ENCODE results near the gene IMPDH1.

IMPDH1 gene

DNA sequence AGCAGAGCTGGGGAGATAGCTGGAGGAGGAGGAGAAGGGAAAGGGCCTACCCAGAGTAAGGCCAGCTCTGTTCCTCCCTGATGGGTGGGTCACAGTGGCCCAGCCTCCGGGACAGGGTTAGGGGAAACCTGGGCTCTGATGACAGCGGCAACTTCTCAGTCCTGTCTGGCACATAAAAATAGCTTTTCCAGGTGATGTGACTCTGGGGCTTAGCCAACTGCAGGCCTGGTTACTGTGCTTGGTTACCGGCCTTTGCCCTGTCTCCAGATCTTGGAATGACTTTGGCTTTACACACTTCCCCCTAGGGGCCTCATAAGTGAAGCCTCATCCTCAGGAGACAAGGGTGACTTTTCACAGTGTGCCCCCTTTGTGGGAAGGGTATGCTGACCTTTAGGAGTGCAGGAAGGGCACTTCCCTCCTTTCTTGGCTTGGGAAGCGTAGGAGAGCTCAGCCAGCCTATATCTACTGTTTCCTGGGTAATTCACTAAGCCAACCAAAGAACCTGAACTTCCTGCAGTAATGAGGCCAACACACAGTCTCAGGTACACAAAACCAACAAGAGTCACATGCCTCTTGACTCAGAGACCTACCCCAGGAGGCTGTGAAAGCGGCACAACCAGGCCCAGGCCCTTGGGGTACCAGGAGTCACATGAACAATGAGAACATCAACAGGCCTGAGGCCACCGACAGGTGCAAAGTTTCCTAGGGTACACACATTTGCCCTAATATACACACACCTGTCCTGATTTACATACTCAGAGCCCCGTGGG, 34.2 kb upstream of the IMPDH1 start:
- no peaks in the 10 kb centered on the region for H4K20me1 ChIP-seq (ENCODE audit: insufficient read depth, low read length)
- H3K9me3 ChIP-seq (replicated peaks; ENCODE audit: insufficient read depth, low read length), result no peaks in the 10 kb centered on the region
- peak overlapping the region; percentile 25; the same call in 1 of the 2 replicates for H3K27ac ChIP-seq (ENCODE audit: low read length)
- H3K36me3 ChIP-seq (replicated peaks; ENCODE audit: insufficient read depth, low read length), result no peaks in the 10 kb centered on the region
- no peaks in the 10 kb centered on the region for H3F3A ChIP-seq (ENCODE audit: insufficient read depth, low read length)
- no peaks in the 10 kb centered on the region for H3K79me2 ChIP-seq (ENCODE audit: low read length)
- H3K9ac ChIP-seq (ENCODE audit: low read length), result no peak overlapping the region
- no peaks in the 10 kb centered on the region for H3K9me2 ChIP-seq (replicated peaks; ENCODE audit: insufficient read depth, low read length)
- H3K4me3 ChIP-seq (ENCODE audit: low read length), result no peak overlapping the region
- no peaks in the 10 kb centered on the region for H3K27me3 ChIP-seq (replicated peaks; ENCODE audit: insufficient read depth, low read length)
- H2AFZ ChIP-seq (ENCODE audit: low read length), result peak overlapping the region; percentile 26
- peak; percentile 36 for DNase-seq
- no peak for TF ChIP-seq EZH2 (optimal IDR thresholded peaks at IDR 0.05; ENCODE audit: low read depth, low read length)
- TF ChIP-seq EZH2phosphoT487 (IDR thresholded peaks at IDR 0.05; ENCODE audit: low read length), result no peak
- TF ChIP-seq, protein P1, sequence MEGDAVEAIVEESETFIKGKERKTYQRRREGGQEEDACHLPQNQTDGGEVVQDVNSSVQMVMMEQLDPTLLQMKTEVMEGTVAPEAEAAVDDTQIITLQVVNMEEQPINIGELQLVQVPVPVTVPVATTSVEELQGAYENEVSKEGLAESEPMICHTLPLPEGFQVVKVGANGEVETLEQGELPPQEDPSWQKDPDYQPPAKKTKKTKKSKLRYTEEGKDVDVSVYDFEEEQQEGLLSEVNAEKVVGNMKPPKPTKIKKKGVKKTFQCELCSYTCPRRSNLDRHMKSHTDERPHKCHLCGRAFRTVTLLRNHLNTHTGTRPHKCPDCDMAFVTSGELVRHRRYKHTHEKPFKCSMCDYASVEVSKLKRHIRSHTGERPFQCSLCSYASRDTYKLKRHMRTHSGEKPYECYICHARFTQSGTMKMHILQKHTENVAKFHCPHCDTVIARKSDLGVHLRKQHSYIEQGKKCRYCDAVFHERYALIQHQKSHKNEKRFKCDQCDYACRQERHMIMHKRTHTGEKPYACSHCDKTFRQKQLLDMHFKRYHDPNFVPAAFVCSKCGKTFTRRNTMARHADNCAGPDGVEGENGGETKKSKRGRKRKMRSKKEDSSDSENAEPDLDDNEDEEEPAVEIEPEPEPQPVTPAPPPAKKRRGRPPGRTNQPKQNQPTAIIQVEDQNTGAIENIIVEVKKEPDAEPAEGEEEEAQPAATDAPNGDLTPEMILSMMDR (IDR thresholded peaks at IDR 0.05; ENCODE audit: low read length), result no peak
- H3K4me1 ChIP-seq (ENCODE audit: low read length), result peaks cover 12% of the 10 kb centered on the region
- H3K4me2 ChIP-seq (ENCODE audit: low read depth, low read length), result no peak overlapping the region

GRCh38 chr7:128442356-128442755, 32.6 kb upstream of the IMPDH1 start:
- no peak for DNase-seq
- H3K36me3 ChIP-seq (replicated peaks; ENCODE audit: insufficient read depth, low read length), result no peaks in the 10 kb centered on the region
- peaks cover 12% of the 10 kb centered on the region for H3K4me1 ChIP-seq (ENCODE audit: low read length)
- H3K4me3 ChIP-seq (ENCODE audit: low read length), result no peak overlapping the region
- no peak overlapping the region for H3K9ac ChIP-seq (ENCODE audit: low read length)
- H3K4me2 ChIP-seq (ENCODE audit: low read depth, low read length), result no peak overlapping the region
- H3K9me2 ChIP-seq (replicated peaks; ENCODE audit: insufficient read depth, low read length), result no peaks in the 10 kb centered on the region
- H3F3A ChIP-seq (ENCODE audit: insufficient read depth, low read length), result no peaks in the 10 kb centered on the region
- no peaks in the 10 kb centered on the region for H3K9me3 ChIP-seq (replicated peaks; ENCODE audit: insufficient read depth, low read length)
- no peak overlapping the region for H3K27ac ChIP-seq (ENCODE audit: low read length)
- no peaks in the 10 kb centered on the region for H4K20me1 ChIP-seq (ENCODE audit: insufficient read depth, low read length)
- H3K79me2 ChIP-seq (ENCODE audit: low read length), result no peaks in the 10 kb centered on the region
- TF ChIP-seq EZH2phosphoT487 (IDR thresholded peaks at IDR 0.05; ENCODE audit: low read length) (no peak), EZH2 (optimal IDR thresholded peaks at IDR 0.05; ENCODE audit: low read depth, low read length) (no peak)
- TF ChIP-seq, protein P1 (IDR thresholded peaks at IDR 0.05; ENCODE audit: low read length), result no peak
- H2AFZ ChIP-seq (ENCODE audit: low read length), result no peak overlapping the region
- H3K27me3 ChIP-seq (replicated peaks; ENCODE audit: insufficient read depth, low read length), result no peaks in the 10 kb centered on the region

DNA sequence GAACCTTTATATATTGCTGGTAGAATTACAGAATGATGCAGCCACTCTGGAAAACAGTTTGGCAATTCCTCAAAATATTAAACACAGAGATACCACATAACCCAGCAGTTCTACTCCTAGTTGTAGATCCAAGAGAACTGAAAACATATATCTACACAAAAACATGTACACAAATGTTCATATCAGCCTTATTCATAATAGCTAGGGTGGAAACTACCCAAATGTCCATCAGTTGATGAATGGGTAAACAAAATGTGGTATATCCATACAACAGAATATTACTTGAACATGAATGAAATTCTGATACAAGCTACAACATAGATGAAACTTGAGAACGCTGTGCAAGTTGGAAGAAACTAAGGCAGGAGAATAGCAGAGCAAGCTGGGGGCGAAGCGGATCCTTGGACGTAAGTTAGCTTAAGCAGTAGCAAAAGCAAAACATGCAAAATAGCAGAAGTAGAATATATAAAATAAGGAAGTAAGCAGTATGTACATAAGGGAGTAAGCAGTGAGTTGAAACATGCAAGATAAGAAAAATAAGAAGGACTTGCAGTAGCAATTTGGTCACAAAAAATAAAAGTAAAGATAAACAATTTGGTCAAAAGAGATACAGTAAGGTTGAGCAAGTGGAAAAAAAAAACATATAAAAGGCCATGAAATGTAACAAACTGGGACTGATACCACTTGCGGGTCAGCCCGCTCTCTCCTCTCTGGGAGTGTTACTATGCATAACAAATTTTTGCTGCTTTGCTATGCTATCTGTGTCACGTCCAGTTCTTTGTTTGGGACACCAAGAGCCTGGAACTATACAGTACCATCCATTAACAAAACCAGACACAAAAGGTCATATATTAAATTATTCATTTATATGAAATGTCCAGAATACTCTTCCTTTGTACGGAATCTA, 27.9 kb upstream of the IMPDH1 start:
- H3K9me3 ChIP-seq (replicated peaks; ENCODE audit: insufficient read depth, low read length), result no peaks in the 10 kb centered on the region
- DNase-seq, result no peak
- H2AFZ ChIP-seq (ENCODE audit: low read length), result no peak overlapping the region
- no peak overlapping the region for H3K4me2 ChIP-seq (ENCODE audit: low read depth, low read length)
- TF ChIP-seq, protein P1 (IDR thresholded peaks at IDR 0.05; ENCODE audit: low read length), result no peak
- TF ChIP-seq EZH2 (optimal IDR thresholded peaks at IDR 0.05; ENCODE audit: low read depth, low read length), result no peak
- no peak for TF ChIP-seq EZH2phosphoT487 (IDR thresholded peaks at IDR 0.05; ENCODE audit: low read length)
- no peaks in the 10 kb centered on the region for H4K20me1 ChIP-seq (ENCODE audit: insufficient read depth, low read length)
- no peak overlapping the region for H3K9ac ChIP-seq (ENCODE audit: low read length)
- no peak overlapping the region for H3K4me3 ChIP-seq (ENCODE audit: low read length)
- no peaks in the 10 kb centered on the region for H3K27me3 ChIP-seq (replicated peaks; ENCODE audit: insufficient read depth, low read length)
- H3K4me1 ChIP-seq (ENCODE audit: low read length), result no peaks in the 10 kb centered on the region
- no peaks in the 10 kb centered on the region for H3K9me2 ChIP-seq (replicated peaks; ENCODE audit: insufficient read depth, low read length)
- no peak overlapping the region for H3K27ac ChIP-seq (ENCODE audit: low read length)
- no peaks in the 10 kb centered on the region for H3K79me2 ChIP-seq (ENCODE audit: low read length)
- H3F3A ChIP-seq (ENCODE audit: insufficient read depth, low read length), result no peaks in the 10 kb centered on the region
- H3K36me3 ChIP-seq (replicated peaks; ENCODE audit: insufficient read depth, low read length), result no peaks in the 10 kb centered on the region
